NCI-H2171 (cell line): ENCODE data around the gene ABCC6.
"Not testable (repeated sequence)": the region's sequence is repeated elsewhere in the genome, so short reads cannot be mapped to it uniquely, and the experiment has no call there.

Experiments used
- DNase-seq: peaks from one replicate; lab custom pipeline; 2025; lab: John Stamatoyannopoulos, UW

Gene ABCC6

DNA sequence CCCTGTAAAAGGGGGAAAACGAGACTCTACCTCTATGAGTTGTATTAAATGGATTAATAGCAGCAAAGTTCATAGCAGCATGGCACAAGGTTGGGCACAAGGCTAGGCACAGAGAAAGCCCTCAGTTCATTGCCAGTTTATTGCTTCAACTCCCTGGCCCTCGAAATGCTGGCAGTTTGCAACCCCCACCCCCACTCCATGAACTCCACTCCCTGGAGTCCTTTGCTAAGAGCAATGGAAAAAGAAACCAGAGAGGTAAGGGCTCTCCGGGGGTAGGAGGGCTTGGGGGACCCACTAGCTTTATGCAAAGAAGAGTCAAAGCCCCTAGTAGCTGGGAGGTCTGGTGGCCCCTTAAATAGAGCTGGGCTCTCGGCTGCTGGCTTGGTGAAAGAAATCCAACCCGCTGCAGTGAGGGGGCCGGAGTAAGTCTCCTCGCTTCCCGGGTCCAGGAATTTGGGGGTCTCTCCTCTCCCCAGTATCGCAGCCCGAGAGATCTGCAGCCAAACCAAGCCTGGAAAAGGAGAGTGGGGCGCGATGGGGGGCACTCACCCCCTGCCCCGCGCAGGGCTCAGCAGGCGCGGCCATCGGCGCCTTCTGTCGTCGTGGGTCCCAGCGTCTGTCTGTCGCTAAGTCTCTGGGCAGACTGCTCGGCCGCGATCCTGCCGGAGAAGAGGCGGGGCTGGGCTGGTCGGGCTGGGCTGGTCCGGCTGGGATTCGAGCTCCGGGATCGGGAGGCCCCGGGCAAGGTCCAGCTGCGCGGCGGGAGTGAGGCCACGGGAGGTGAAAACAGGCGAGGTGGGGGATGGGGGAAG lies at the start of gene ABCC6:
Gene ABCC6 (minus strand): TSS at position 645 of the 812 bp plus-strand sequence. CDS start 60 bp downstream, at position 585.
- DNase-seq = not testable (repeated sequence)

DNA sequence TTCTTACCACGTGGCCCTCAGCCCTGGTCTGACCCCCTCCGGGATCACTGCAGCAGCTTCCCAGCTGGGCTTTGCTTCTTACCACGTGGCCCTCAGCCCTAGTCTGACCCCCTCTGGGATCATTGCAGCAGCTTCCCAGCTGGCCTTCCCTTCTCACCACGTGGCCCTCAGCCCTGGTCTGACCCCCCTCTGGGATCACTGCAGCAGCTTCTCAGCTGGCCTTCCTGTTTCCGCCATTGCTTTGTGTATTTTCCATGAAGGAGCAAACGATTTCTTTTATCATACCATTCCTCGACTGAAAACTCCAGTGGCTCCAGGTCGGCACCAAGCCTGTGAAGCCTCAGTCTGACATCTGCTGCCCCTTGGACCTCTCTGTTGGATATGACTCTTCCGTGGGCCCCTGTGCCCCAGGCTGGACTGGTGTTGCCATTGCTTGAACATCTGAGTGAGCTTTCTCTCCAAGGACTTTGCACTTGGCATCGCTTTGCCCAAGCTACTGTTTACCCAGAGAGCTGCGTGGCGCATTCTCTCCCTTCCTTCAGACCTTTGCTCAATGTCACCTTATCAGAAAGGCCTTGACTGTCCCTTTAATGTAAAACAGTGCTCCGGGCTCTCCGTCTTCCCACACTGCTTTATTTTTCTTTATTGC lies 49.4 kb upstream of the ABCC6 start:
- not testable (repeated sequence) for DNase-seq

- not testable (repeated sequence) for DNase-seq
These were observed 48.4 kb upstream of the ABCC6 start for GRCh38 chr16:16271658-16272057.

DNA sequence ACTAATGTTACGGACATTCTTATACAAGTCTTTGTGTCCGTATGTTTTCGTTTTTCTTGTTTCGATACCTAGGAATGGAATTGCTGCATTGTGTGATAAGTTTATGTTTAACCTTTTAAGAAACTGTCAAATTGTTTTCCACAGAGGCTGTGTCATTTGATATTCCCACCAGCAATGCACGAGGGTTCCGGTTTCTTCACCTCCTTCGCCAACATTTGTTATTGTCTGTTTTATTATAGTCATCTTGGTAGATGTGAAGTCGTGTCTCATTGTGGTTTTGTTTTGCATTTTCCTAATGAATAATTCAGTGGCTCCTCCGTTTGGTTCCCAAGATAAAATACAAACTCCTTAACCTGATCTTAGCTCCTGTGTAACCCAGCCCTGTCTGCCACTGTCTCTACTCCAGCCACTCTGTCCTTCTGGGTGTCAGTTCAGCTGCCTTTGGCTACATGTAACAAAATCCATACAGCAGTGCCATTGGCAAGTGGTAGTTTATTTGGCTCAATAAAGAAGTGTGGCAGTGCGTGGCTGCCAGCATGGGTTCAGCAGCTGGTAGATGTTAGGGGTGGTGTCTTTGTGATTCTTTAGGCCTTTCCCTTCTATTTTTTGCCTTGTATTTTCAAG lies 45.0 kb upstream of the ABCC6 start:
- DNase-seq = not testable (repeated sequence)

GRCh38 chr16:16267708-16268107 lies 44.4 kb upstream of the ABCC6 start:
- DNase-seq = not testable (repeated sequence)

DNA sequence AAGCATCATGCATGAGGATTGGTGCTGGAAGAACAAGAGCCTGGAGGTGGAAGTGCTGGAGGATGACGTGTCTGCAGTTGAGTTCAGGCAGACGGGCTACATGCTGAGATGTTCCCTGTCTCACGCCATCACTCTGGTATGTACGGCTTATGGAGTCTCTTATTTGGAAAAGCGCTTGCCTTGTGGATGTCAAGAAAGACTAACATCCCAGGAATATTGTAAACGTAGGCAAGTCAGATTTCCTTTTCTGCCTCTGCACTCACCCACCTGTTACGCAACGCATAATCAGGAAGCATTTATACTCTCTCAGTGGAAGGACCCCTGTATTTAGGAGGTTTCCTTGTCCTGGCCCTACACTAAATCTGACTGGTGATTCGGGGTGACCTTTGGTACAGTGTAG lies 41.8 kb upstream of the ABCC6 start:
- not testable (repeated sequence) for DNase-seq

GRCh38 chr16:16263947-16264346 lies 40.7 kb upstream of the ABCC6 start:
- DNase-seq = not testable (repeated sequence)

DNA sequence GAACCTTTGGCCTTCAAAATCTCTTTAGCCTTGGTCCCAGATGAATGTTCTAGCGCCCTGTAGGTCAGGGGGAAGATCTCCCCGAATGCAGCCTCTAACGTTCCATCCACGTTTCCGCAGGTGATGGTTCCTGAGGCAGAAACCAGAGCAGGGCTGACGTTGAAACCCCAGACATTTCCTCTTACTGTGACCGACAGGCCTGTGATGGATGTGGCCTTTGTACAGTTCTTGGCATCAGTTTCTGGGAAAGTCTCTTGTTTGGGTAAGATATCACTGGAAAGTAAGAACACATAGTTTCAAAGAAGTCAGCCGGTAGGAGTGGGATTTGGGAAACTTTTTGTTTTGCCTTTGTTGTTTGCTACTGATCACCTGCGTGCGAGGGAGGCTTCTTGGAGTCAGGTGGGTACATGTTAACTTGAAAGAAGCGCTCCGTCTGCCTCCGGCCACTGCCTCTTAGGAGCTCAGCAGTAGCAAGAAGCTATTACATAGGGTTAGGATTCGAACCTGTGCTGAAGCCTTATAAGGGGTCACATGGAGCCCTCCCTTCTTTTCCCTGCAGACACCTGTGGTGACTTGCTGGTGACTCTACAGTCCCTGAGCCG lies 39.8 kb upstream of the ABCC6 start:
- DNase-seq = not testable (repeated sequence)

DNA sequence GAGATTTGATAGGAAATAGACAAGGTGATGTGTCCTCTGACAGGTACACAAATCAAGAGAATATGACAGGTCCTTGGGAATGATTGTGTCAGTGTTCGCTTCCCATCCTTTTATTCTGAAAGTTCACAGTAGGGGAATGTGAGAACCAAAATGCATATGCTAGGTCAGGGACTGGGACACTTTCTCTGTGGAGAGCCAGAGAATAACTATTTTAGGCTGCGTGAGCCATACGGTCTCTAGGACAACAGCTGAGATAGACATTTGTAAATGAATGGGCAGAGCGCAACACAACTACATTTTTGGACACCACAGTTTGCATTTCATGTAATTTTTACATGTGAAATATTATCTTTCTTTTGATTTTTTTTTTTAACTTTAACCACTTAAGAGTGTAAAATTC lies 36.7 kb upstream of the ABCC6 start:
- DNase-seq = not testable (repeated sequence)

DNA sequence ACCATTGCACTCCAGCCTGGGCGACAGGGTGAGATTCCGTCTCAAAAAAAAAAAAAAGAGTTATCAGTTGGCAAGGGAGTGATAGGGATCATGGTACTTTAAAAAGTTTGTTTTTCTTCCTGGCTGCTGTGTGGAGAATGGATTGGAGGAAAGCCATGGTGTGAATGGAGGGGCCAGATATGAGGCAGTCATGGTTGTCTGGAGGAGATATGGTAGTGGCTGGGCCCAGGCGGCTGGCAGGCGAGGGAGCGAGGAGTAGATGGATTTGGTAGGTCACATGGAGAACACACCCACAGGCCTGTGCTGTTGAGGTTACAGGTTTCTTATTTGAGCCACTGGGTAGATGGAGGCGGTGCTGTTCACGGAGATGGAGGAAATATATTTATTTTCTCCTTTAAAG lies 35.5 kb upstream of the ABCC6 start:
- not testable (repeated sequence) for DNase-seq

GRCh38 chr16:16257301-16257923 lies 34.1 kb upstream of the ABCC6 start:
- not testable (repeated sequence) for DNase-seq

DNA sequence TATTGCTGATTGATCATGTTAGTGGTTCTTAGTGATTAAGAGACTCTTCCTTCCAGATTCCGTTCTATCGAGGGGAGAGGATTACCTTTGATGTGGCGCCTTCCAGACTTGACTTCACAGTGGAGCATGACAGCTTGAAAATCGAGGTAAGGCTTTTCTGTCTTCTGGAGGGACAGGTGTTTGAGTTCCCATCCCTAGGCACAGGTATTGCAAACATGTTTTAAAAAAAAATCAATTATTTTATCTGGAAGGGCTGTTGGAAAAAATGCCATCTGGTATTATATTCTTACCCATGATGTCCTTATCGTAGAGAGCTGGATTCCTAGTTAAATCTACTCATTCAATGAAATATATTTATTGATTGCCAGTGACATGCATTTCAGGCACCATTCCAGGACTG lies 29.1 kb upstream of the ABCC6 start:
- not testable (repeated sequence) for DNase-seq

GRCh38 chr16:16249621-16250330 lies 26.5 kb upstream of the ABCC6 start:
- DNase-seq = not testable (repeated sequence)

DNA sequence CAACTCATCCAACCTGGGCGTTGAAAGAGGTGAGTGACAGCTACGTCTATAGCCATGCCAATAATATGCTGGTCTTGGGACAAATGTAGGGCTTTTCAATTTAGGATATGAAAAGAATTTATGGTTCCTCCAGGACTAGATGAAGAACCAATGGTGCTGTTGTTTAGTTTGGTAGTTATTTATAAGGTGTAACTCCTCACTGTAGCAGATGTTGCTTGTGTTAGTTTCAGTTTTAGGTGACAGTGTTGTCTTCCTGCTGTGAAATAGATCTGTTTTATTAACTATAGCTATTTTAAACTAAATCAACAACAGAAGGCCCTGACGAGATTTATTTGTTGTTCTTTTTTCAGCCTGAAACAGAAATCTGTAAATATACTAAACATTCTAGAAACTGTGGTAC lies 24.1 kb upstream of the ABCC6 start:
- not testable (repeated sequence) for DNase-seq

DNA sequence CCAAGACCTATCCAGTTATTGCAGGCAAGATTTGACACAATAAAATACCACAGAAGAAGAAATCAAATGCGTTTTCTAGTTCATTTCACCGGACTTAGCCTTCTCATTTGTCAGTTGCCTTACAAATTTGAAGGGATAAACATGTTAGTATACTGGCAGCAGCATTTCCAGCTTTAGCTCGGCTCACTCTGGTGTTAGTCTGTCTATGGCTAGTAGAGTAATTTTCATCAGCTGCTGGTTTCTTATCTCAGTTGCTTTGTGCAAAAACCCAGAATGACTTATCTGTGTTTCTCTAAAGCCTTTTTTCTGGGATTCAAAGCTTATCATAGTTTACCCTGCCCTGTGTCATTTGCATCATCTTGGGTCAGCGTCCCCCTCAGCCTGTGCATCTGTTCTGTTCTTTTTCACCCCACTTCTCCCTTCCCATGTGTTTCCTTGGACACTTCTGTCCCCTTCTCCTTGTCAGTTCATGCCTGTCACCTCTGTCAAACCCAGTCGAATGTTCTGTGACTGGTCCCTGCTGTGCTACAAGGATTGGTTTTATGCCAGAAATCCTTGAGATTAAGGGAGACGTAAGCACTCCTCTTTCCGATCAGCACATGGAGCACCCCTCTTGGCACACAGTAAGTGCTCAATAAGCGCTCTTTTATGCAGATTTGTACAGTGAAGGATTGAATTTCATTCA lies 23.4 kb upstream of the ABCC6 start:
- not testable (repeated sequence) for DNase-seq

- DNase-seq = not testable (repeated sequence)
These were observed 20.6 kb upstream of the ABCC6 start for GRCh38 chr16:16243886-16244285.

DNA sequence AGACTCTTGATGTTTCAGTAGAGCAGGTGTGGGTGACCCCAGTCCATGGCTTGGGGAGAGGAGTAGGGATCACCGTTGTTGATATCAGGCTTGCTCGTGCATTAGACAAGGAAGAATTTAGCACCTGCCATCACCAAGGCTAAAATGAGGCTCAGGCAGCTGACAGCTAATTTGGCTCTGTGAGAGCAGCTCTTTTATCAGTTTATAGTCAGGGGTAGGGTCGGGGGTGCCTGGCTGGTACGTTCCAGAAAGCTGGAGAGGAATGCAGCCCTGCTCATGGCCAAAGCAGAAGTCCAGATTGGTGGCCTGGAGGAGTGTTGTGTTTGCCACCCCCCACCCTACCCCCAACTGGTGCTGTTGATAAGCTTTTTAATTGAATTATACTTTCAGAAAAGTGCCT lies 17.4 kb upstream of the ABCC6 start:
- DNase-seq = not testable (repeated sequence)

DNA sequence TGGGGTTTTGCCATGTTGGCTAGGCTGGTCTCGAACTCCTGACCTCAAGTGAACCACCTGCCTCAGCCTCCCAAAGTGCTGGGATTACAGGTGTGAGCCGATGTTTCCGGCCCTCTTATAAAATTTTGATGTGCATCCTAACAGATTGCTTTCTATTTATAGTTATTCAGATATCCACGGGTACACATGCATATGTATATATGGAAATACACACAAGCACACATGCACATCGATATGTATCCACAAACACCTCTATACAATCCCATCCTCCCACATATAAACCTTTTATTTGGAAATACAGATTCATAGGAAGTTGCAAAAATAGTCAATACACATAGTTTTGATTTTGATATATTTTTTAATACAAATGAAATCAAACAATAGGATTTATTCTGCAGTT lies 14.4 kb upstream of the ABCC6 start:
- DNase-seq = not testable (repeated sequence)

- not testable (repeated sequence) for DNase-seq
These were observed 13.8 kb upstream of the ABCC6 start for GRCh38 chr16:16237071-16237470.

DNA sequence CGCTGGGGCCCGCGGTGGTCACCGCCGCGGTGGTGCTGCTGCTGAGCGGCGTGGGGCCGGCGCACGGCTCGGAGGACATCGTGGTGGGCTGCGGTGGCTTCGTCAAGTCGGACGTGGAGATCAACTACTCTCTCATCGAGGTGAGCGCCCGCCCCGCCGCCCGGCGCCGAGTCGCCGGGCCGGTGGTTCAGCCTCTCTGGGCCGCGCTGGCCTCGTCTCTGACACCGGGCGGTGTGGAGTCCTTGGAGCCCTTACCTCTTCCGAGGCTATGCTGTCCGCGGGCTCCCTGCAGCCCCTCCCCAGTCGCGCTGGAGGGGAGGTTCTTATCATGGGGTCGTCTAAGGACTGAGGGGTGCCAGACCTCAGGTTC lies 9.4 kb upstream of the ABCC6 start:
- DNase-seq = not testable (repeated sequence)
